GM23338 (cell line): ENCODE measurements around the gene SYNDIG1. TPM values are rescaled to one million over a fixed set of nuclear protein-coding genes. Genes with fewer than 3 reads are reported as not detected.

ENCODE experiments used
- ATAC-seq: fragments of 200-7000 bp; cut with Tn5 transposase; 3 replicates; pipeline ENCODE4 v1.9.1; 2020
- DNase-seq: peaks from one replicate; pipeline ENCODE4 v3.0.0-alpha.2; 2015; ENCODE audit warnings: low spot score
- H2AFZ ChIP-seq: fragments of 200-600 bp; sonication (generic); 2 replicates; pipeline ENCODE4 v1.8.0; 2016; ENCODE audit warnings: antibody characterized with exemption, mild to moderate bottlenecking, moderate library complexity
- H3F3A ChIP-seq: fragments of 200-600 bp; sonication (generic); replicated peaks from 2 replicates; pipeline ENCODE4 v1.8.0; 2017; ENCODE audit warnings: antibody characterized with exemption, mixed run types, low read depth
- H3K27ac ChIP-seq: fragments of 200-600 bp; sonication (generic); 2 replicates; pipeline ENCODE4 v1.6.1; 2016; ENCODE audit warnings: low read depth
- H3K27me3 ChIP-seq: fragments of 200-600 bp; sonication (generic); 2 replicates; pipeline ENCODE4 v1.8.0; 2016; ENCODE audit warnings: mild to moderate bottlenecking, mixed run types, moderate library complexity; ENCODE audit not compliant: insufficient read depth
- H3K36me3 ChIP-seq: fragments of 200-600 bp; sonication (generic); 2 replicates; pipeline ENCODE4 v1.8.0; 2016; ENCODE audit warnings: mild to moderate bottlenecking; ENCODE audit not compliant: insufficient read depth
- H3K4me1 ChIP-seq: fragments of 200-600 bp; sonication (generic); 2 replicates; pipeline ENCODE4 v1.8.0; 2016; ENCODE audit warnings: mild to moderate bottlenecking, moderate library complexity; ENCODE audit not compliant: insufficient read depth
- H3K4me2 ChIP-seq: fragments of 200-600 bp; sonication (generic); 2 replicates; pipeline ENCODE4 v1.7.1; 2017; ENCODE audit warnings: mixed run types
- H3K4me3 ChIP-seq: fragments of 200-600 bp; sonication (generic); 2 replicates; pipeline ENCODE4 v1.6.1; 2016; ENCODE audit warnings: mixed run types
- H3K79me2 ChIP-seq: fragments of 200-600 bp; sonication (generic); replicated peaks from 2 replicates; pipeline ENCODE4 v1.8.0; 2017; ENCODE audit warnings: mild to moderate bottlenecking; ENCODE audit not compliant: insufficient read depth
- H3K9me2 ChIP-seq: fragments of 200-600 bp; sonication (generic); 2 replicates; pipeline ENCODE4 v1.8.0; 2017; ENCODE audit not compliant: insufficient read depth
- H4K20me1 ChIP-seq: fragments of 200-600 bp; sonication (generic); replicated peaks from 2 replicates; pipeline ENCODE4 v1.8.0; 2017; ENCODE audit warnings: mild to moderate bottlenecking; ENCODE audit not compliant: insufficient read depth
- H3K27ac Mint-ChIP-seq: 2 replicates; pipeline ENCODE4 v1.8.0; 2020; ENCODE audit warnings: inconsistent platforms, mild to moderate bottlenecking, moderate library complexity, mixed read lengths
- H3K27me3 Mint-ChIP-seq: 3 replicates; pipeline ENCODE4 v1.8.0; 2022; ENCODE audit warnings: low read depth, mild to moderate bottlenecking, moderate library complexity, mixed read lengths, inconsistent platforms; ENCODE audit not compliant: insufficient read depth, poor library complexity
- H3K36me3 Mint-ChIP-seq: 3 replicates; pipeline ENCODE4 v1.8.0; 2021; ENCODE audit warnings: low read depth, mild to moderate bottlenecking, inconsistent platforms, moderate library complexity, mixed read lengths
- H3K4me1 Mint-ChIP-seq: 3 replicates; pipeline ENCODE4 v1.8.0; 2020; ENCODE audit warnings: mild to moderate bottlenecking, inconsistent platforms, mixed read lengths
- H3K4me3 Mint-ChIP-seq: 3 replicates; pipeline ENCODE4 v1.8.0; 2021; ENCODE audit warnings: moderate library complexity, mild to moderate bottlenecking, inconsistent platforms, mixed read lengths
- H3K9me3 Mint-ChIP-seq: 3 replicates; pipeline ENCODE4 v1.8.0; 2020; ENCODE audit warnings: moderate library complexity, mild to moderate bottlenecking, inconsistent platforms, mixed read lengths
- CREB1 ChIP-seq: fragments of 250-450 bp; sonication (Bioruptor Pico); IDR thresholded peaks from 2 replicates; pipeline ENCODE4 v1.5.0; 2020; ENCODE audit warnings: low read depth, mild to moderate bottlenecking, moderate library complexity
- EZH2 ChIP-seq: fragments of 200-600 bp; sonication (generic); IDR thresholded peaks from one replicate; pipeline ENCODE4 v1.8.0; 2017; ENCODE audit warnings: antibody characterized with exemption, mild to moderate bottlenecking, low read depth; ENCODE audit not compliant: unreplicated experiment
- EZH2phosphoT487 ChIP-seq: fragments of 200-600 bp; sonication (generic); IDR thresholded peaks from one replicate; pipeline ENCODE4 v1.8.1; 2018; ENCODE audit warnings: antibody characterized with exemption; ENCODE audit not compliant: unreplicated experiment
- JUNB ChIP-seq: IDR thresholded peaks from one replicate; pipeline ENCODE4 v1.6.1; 2016; ENCODE audit warnings: antibody characterized with exemption; ENCODE audit not compliant: unreplicated experiment
- NANOG ChIP-seq: IDR thresholded peaks from 2 replicates; pipeline ENCODE4 v1.6.1; 2016; ENCODE audit warnings: antibody characterized with exemption, borderline replicate concordance
- POLR2AphosphoS5 ChIP-seq: IDR thresholded peaks from 2 replicates; pipeline ENCODE4 v1.6.1; 2016; ENCODE audit warnings: antibody characterized with exemption, low read depth
- REST ChIP-seq: IDR thresholded peaks from one replicate; pipeline ENCODE4 v1.6.1; 2018; ENCODE audit warnings: antibody characterized with exemption; ENCODE audit not compliant: unreplicated experiment
- STAT1 ChIP-seq: IDR thresholded peaks from one replicate; pipeline ENCODE4 v1.6.1; 2016; ENCODE audit warnings: antibody characterized with exemption; ENCODE audit not compliant: unreplicated experiment
- ZNF114 ChIP-seq: fragments of 250-450 bp; sonication (Bioruptor Pico); IDR thresholded peaks from 2 replicates; pipeline ENCODE4 v1.5.0; 2020; ENCODE audit warnings: mild to moderate bottlenecking, moderate library complexity
- ZNF331 ChIP-seq: fragments of 250-450 bp; sonication (Bioruptor Pico); IDR thresholded peaks from 2 replicates; pipeline ENCODE4 v1.5.0; 2020; ENCODE audit warnings: low read depth, mild to moderate bottlenecking, moderate library complexity
- polyA plus RNA-seq: library from polyadenylated mRNA; unstranded; fragments of >200 nt; fragmentation: Nextera tagmentation; extraction: Ambion mirVana; gene quantifications from 2 replicates; pipeline ENCODE4 v1.2.1, GENCODE V29; 2016
- total RNA-seq: library from RNA; depleted of rRNA; stranded (reverse); fragments of >200 nt; shearing (Covaris generic); gene quantifications from 2 replicates; pipeline ENCODE4 v1.2.3, GENCODE V29; 2014
- TF ChIP-seq, protein P1 (sequence below), 2 experiments: fragments of 200-600 bp in 1 of 2; sonication (generic) in 1 of 2; conservative IDR thresholded peaks; 2 replicates each; pipeline versions ENCODE4 v1.5.1 to v1.6.1; 2016 to 2017; ENCODE audit warnings: antibody characterized with exemption in 2 of 2, low read depth in 2 of 2, mild to moderate bottlenecking in 2 of 2, moderate library complexity in 1 of 2
- TF ChIP-seq, protein P2 (sequence below): IDR thresholded peaks from 2 replicates; pipeline ENCODE4 v1.6.1; 2016; ENCODE audit warnings: antibody characterized with exemption

The SYNDIG1 gene
- total and polyA plus RNA-seq, 2 experiments from 2014 or later = 2.8 to 4.8 TPM

- TF ChIP-seq REST = no peak
- no peak for TF ChIP-seq NANOG
- TF ChIP-seq, protein P1, sequence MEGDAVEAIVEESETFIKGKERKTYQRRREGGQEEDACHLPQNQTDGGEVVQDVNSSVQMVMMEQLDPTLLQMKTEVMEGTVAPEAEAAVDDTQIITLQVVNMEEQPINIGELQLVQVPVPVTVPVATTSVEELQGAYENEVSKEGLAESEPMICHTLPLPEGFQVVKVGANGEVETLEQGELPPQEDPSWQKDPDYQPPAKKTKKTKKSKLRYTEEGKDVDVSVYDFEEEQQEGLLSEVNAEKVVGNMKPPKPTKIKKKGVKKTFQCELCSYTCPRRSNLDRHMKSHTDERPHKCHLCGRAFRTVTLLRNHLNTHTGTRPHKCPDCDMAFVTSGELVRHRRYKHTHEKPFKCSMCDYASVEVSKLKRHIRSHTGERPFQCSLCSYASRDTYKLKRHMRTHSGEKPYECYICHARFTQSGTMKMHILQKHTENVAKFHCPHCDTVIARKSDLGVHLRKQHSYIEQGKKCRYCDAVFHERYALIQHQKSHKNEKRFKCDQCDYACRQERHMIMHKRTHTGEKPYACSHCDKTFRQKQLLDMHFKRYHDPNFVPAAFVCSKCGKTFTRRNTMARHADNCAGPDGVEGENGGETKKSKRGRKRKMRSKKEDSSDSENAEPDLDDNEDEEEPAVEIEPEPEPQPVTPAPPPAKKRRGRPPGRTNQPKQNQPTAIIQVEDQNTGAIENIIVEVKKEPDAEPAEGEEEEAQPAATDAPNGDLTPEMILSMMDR (conservative IDR thresholded peaks at IDR 0.05; ENCODE audit: low read depth in 2 of 2) = no peak
- TF ChIP-seq, protein P2, sequence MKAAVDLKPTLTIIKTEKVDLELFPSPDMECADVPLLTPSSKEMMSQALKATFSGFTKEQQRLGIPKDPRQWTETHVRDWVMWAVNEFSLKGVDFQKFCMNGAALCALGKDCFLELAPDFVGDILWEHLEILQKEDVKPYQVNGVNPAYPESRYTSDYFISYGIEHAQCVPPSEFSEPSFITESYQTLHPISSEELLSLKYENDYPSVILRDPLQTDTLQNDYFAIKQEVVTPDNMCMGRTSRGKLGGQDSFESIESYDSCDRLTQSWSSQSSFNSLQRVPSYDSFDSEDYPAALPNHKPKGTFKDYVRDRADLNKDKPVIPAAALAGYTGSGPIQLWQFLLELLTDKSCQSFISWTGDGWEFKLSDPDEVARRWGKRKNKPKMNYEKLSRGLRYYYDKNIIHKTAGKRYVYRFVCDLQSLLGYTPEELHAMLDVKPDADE = no peak
- TF ChIP-seq CREB1 (CRISPR knock-in tag) = no peak
- TF ChIP-seq ZNF114 (CRISPR knock-in tag) = no peak
- TF ChIP-seq EZH2phosphoT487 = no peak
- TF ChIP-seq STAT1 = no peak
- no peak for TF ChIP-seq POLR2AphosphoS5
- TF ChIP-seq EZH2 = no peak
- no peak for TF ChIP-seq ZNF331 (CRISPR knock-in tag)
These were observed 101.7 kb downstream of the SYNDIG1 start (continued) for GRCh38 chr20:24571159-24571558.

- Histone ChIP-seq H3K27me3 (no peaks in the 10 kb centered on the region), H3K27ac (no peak overlapping the region), H2AFZ (no peak overlapping the region), H3K4me2 (no peak overlapping the region), H3K36me3 (no peaks in the 10 kb centered on the region), H3K79me2 (no peaks in the 10 kb centered on the region), H3K4me1 (no peaks in the 10 kb centered on the region), H3K4me3 (no peak overlapping the region), H3F3A (no peaks in the 10 kb centered on the region), H4K20me1 (no peaks in the 10 kb centered on the region), H3K9me2 (no peaks in the 10 kb centered on the region)
- H3K4me1 Mint-ChIP-seq = no peaks in the 10 kb centered on the region
- H3K27me3 Mint-ChIP-seq = peaks cover 12% of the 10 kb centered on the region
- TF ChIP-seq ZNF331 (CRISPR knock-in tag) (no peak), JUNB (no peak)
- no peaks in the 10 kb centered on the region for H3K36me3 Mint-ChIP-seq
- no peaks in the 10 kb centered on the region for H3K9me3 Mint-ChIP-seq
- H3K4me3 Mint-ChIP-seq = no peak overlapping the region
- ATAC-seq (no peak), DNase-seq (no peak)
- H3K27ac Mint-ChIP-seq = peak overlapping the region; percentile 42; the same call in 1 of the 2 replicates
These were observed 102.7 kb downstream of the SYNDIG1 start for GRCh38 chr20:24572140-24572539.
